H9 (cell line): ENCODE data around the gene IRF2BP1. TPM values are rescaled to one million over a fixed set of nuclear protein-coding genes. Genes with fewer than 3 reads are reported as not detected.

ENCODE experiments used
- DNase-seq: peaks from one replicate; pipeline ENCODE4 v3.0.0-alpha.2; 2017
- H2AFZ ChIP-seq: one replicate; pipeline ENCODE4 v1.6.1; 2013; ENCODE audit warnings: mild to moderate bottlenecking, low read length, control low read depth, moderate library complexity
- H2AK5ac ChIP-seq: 2 replicates; pipeline ENCODE4 v1.6.1; 2013; ENCODE audit warnings: low read length, control low read depth, mixed read lengths; ENCODE audit not compliant: insufficient read length
- H2BK120ac ChIP-seq: one replicate; pipeline ENCODE4 v1.6.1; 2013; ENCODE audit warnings: low read depth, mild to moderate bottlenecking, low read length, control low read depth, inconsistent platforms; ENCODE audit not compliant: poor library complexity, severe bottlenecking
- H2BK12ac ChIP-seq: 2 replicates; pipeline ENCODE4 v1.6.1; 2013; ENCODE audit warnings: low read length, control low read depth, mixed read lengths, low read depth; ENCODE audit not compliant: insufficient read length
- H2BK15ac ChIP-seq: 2 replicates; pipeline ENCODE4 v1.6.1; 2013; ENCODE audit warnings: low read depth, low read length, control low read depth
- H2BK20ac ChIP-seq: one replicate; pipeline ENCODE4 v1.6.1; 2013; ENCODE audit warnings: low read depth, mild to moderate bottlenecking, low read length, control low read depth, inconsistent platforms; ENCODE audit not compliant: poor library complexity, severe bottlenecking
- H2BK5ac ChIP-seq: 2 replicates; pipeline ENCODE4 v1.6.1; 2013; ENCODE audit warnings: low read length, control low read depth, mixed read lengths; ENCODE audit not compliant: insufficient read length
- H3K14ac ChIP-seq: 2 replicates; pipeline ENCODE4 v1.6.1; 2013; ENCODE audit warnings: low read length, control low read depth; ENCODE audit not compliant: insufficient read depth
- H3K18ac ChIP-seq: 2 replicates; pipeline ENCODE4 v1.6.1; 2013; ENCODE audit warnings: low read depth, mild to moderate bottlenecking, mixed read lengths, low read length, control low read depth; ENCODE audit not compliant: insufficient read length
- H3K23ac ChIP-seq: 2 replicates; pipeline ENCODE4 v1.6.1; 2013; ENCODE audit warnings: low read length, control low read depth, mixed read lengths, low read depth; ENCODE audit not compliant: insufficient read length
- H3K23me2 ChIP-seq: 2 replicates; pipeline ENCODE4 v1.6.1; 2013; ENCODE audit warnings: low read depth, mild to moderate bottlenecking, mixed read lengths, low read length, control low read depth; ENCODE audit not compliant: insufficient read length, poor library complexity, severe bottlenecking
- H3K27ac ChIP-seq: 2 replicates; pipeline ENCODE4 v1.5.1; 2013; ENCODE audit warnings: low read length, control low read depth, mixed read lengths, low read depth; ENCODE audit not compliant: insufficient read length
- H3K27me3 ChIP-seq: 2 replicates; pipeline ENCODE4 v1.6.1; 2013; ENCODE audit warnings: low read length, control low read depth, inconsistent platforms; ENCODE audit not compliant: insufficient read depth
- H3K4ac ChIP-seq: 2 replicates; pipeline ENCODE4 v1.6.1; 2013; ENCODE audit warnings: low read depth, mild to moderate bottlenecking, control low read depth, inconsistent platforms, low read length, moderate library complexity
- H3K4me1 ChIP-seq: 2 replicates; pipeline ENCODE4 v1.6.1; 2013; ENCODE audit warnings: low read length, control low read depth, inconsistent platforms; ENCODE audit not compliant: insufficient read depth
- H3K4me2 ChIP-seq: 2 replicates; pipeline ENCODE4 v1.6.1; 2013; ENCODE audit warnings: low read length, control low read depth, mixed read lengths; ENCODE audit not compliant: insufficient read length, insufficient read depth
- H3K56ac ChIP-seq: 2 replicates; pipeline ENCODE4 v1.6.1; 2013; ENCODE audit warnings: low read depth, mild to moderate bottlenecking, mixed read lengths, low read length, control low read depth; ENCODE audit not compliant: insufficient read length
- H3K79me1 ChIP-seq: 2 replicates; pipeline ENCODE4 v1.6.1; 2013; ENCODE audit warnings: low read depth, mild to moderate bottlenecking, moderate library complexity, low read length, control low read depth, inconsistent platforms; ENCODE audit not compliant: insufficient read depth, poor library complexity, severe bottlenecking
- H3K79me2 ChIP-seq: 2 replicates; pipeline ENCODE4 v1.6.1; 2013; ENCODE audit warnings: low read length, control low read depth, inconsistent platforms; ENCODE audit not compliant: insufficient read depth
- H3K9ac ChIP-seq: 2 replicates; pipeline ENCODE4 v1.6.1; 2013; ENCODE audit warnings: low read length, control low read depth, mixed read lengths; ENCODE audit not compliant: insufficient read length; ENCODE audit errors: extremely low read depth
- H3K9me3 ChIP-seq: one replicate; pipeline ENCODE4 v1.6.1; 2013; ENCODE audit warnings: low read depth, low read length, inconsistent platforms; ENCODE audit not compliant: control insufficient read depth
- H3T11ph ChIP-seq: one replicate; pipeline ENCODE4 v1.6.1; 2013; ENCODE audit warnings: mild to moderate bottlenecking, low read length, control low read depth, inconsistent platforms
- H4K20me1 ChIP-seq: one replicate; pipeline ENCODE4 v1.6.1; 2013; ENCODE audit not compliant: control insufficient read depth, insufficient read length, insufficient read depth
- H4K5ac ChIP-seq: 2 replicates; pipeline ENCODE4 v1.6.1; 2013; ENCODE audit warnings: low read depth, mild to moderate bottlenecking, mixed read lengths, low read length, control low read depth; ENCODE audit not compliant: insufficient read length
- H4K8ac ChIP-seq: replicated peaks from 2 replicates; pipeline ENCODE4 v1.6.1; 2013; ENCODE audit warnings: low read length, control low read depth, mixed read lengths, low read depth; ENCODE audit not compliant: insufficient read length
- H4K91ac ChIP-seq: 2 replicates; pipeline ENCODE4 v1.6.1; 2013; ENCODE audit warnings: low read depth, mild to moderate bottlenecking, moderate library complexity, mixed read lengths, low read length, control low read depth; ENCODE audit not compliant: insufficient read length
- H3K27ac Mint-ChIP-seq, 3 experiments: 2 replicates in 2 of 3; 3 replicates in 1 of 3; pipeline ENCODE4 v1.8.0; 2020 to 2021; ENCODE audit warnings: mixed read lengths in 3 of 3, mild to moderate bottlenecking in 1 of 3, moderate library complexity in 1 of 3
- H3K27me3 Mint-ChIP-seq: 2 replicates; pipeline ENCODE4 v1.8.0; 2021; ENCODE audit warnings: low read depth, mild to moderate bottlenecking, moderate library complexity, mixed read lengths
- H3K36me3 Mint-ChIP-seq, 3 experiments: 2 replicates in 2 of 3; 3 replicates in 1 of 3; pipeline ENCODE4 v1.8.0; 2020 to 2021; ENCODE audit warnings: low read depth in 3 of 3, mixed read lengths in 3 of 3; ENCODE audit not compliant: insufficient read depth in 1 of 3
- H3K4me1 Mint-ChIP-seq, 2 experiments: 2 replicates each; pipeline ENCODE4 v1.8.0; 2020; ENCODE audit warnings: mixed read lengths in 2 of 2
- H3K4me3 Mint-ChIP-seq, 2 experiments: 2 replicates in 1 of 2; 3 replicates in 1 of 2; pipeline ENCODE4 v1.8.0; 2020 to 2021; ENCODE audit warnings: mild to moderate bottlenecking in 2 of 2, mixed read lengths in 2 of 2, moderate library complexity in 1 of 2
- H3K9me3 Mint-ChIP-seq, 2 experiments: 2 replicates in 1 of 2; 3 replicates in 1 of 2; pipeline ENCODE4 v1.8.0; 2020; ENCODE audit warnings: mild to moderate bottlenecking in 2 of 2, mixed read lengths in 2 of 2, moderate library complexity in 1 of 2
- CTCF ChIP-seq: fragments of 200-600 bp; sonication (generic); conservative IDR thresholded peaks from 3 replicates; pipeline ENCODE4 v1.8.0; 2021; ENCODE audit warnings: antibody characterized with exemption, mild to moderate bottlenecking
- WGBS: extraction: QIAGEN DNeasy Blood & Tissue Kit; methylation state at CpG from one replicate; pipeline ENCODE4 v1.1.7; 2013; ENCODE audit warnings: missing lambda C conversion rate, low lambda C conversion rate, mixed read lengths; ENCODE audit not compliant: insufficient read length; ENCODE audit errors: extremely low coverage; 5-methylcytosine and 5-hydroxymethylcytosine counted together
- total RNA-seq: library from RNA; stranded (reverse); gene quantifications from 2 replicates; pipeline ENCODE4 v1.2.1, GENCODE V29; 2021

IRF2BP1 gene
- total RNA-seq, 1 experiment from 2014 or later, result 28.2 TPM

- H2AFZ ChIP-seq, result no peak overlapping the region
- H3K36me3 Mint-ChIP-seq, result peaks cover 16 to 28% (median 25%) of the 10 kb centered on the region in 3 experiments
- H3K4me1 ChIP-seq, result no peaks in the 10 kb centered on the region
- H3K27ac Mint-ChIP-seq, result peak overlapping the region; percentile 56 to 65 (median 58); a peak in 4 of 7 replicates
- no peaks in the 10 kb centered on the region for H3K27me3 ChIP-seq
- no peak overlapping the region for H2BK120ac ChIP-seq
- no peak overlapping the region for H2BK12ac ChIP-seq
- no CpG with 5 or more reads among the region's 9 CpGs for WGBS
- H3K27ac ChIP-seq, result no peak overlapping the region
- H2BK5ac ChIP-seq, result no peak overlapping the region
- H3K9me3 Mint-ChIP-seq, result no peaks in the 10 kb centered on the region
- no peak overlapping the region for H3K4ac ChIP-seq
- no peak overlapping the region for H3T11ph ChIP-seq
- TF ChIP-seq CTCF, result no peak
- DNase-seq, result no peak
- H4K20me1 ChIP-seq, result no peaks in the 10 kb centered on the region
- H4K5ac ChIP-seq, result no peak overlapping the region
- H2AK5ac ChIP-seq, result no peak overlapping the region
- H3K79me2 ChIP-seq, result no peaks in the 10 kb centered on the region
- H4K8ac ChIP-seq, result no peak overlapping the region
- H3K14ac ChIP-seq, result no peak overlapping the region
- H3K23me2 ChIP-seq, result no peaks in the 10 kb centered on the region
- no peak overlapping the region for H3K9ac ChIP-seq
- peaks cover 3% of the 10 kb centered on the region for H3K27me3 Mint-ChIP-seq
- H3K23ac ChIP-seq, result no peak overlapping the region
- H3K4me1 Mint-ChIP-seq, result peaks cover 6 to 8% of the 10 kb centered on the region in 2 experiments; a peak in 3 of 4 replicates
- H3K4me2 ChIP-seq, result no peak overlapping the region
- H3K4me3 Mint-ChIP-seq, result no peak overlapping the region
- no peak overlapping the region for H4K91ac ChIP-seq
- no peak overlapping the region for H3K56ac ChIP-seq
- H2BK15ac ChIP-seq, result no peak overlapping the region
- H2BK20ac ChIP-seq, result no peak overlapping the region
- no peaks in the 10 kb centered on the region for H3K79me1 ChIP-seq
- H3K18ac ChIP-seq, result no peak overlapping the region
- H3K9me3 ChIP-seq, result no peaks in the 10 kb centered on the region
These were observed 9.6 kb upstream of the IRF2BP1 start for GRCh38 chr19:45895519-45895972.
